ENCODE results near the gene PTPRN2.

- TF ChIP-seq CTCF (IDR thresholded peaks at IDR 0.05): no peak
- no peak for TF ChIP-seq POLR2A (IDR thresholded peaks at IDR 0.05)
Measured at GRCh38 chr7:157688533-157689268, 898.9 kb downstream of the PTPRN2 start.
